Endothelial cell (in vitro differentiated cells): Measurements from ENCODE around the gene CENPN. TPM values are rescaled to one million over a fixed set of nuclear protein-coding genes. Genes with fewer than 3 reads are reported as not detected.

Source experiments
- DNase-seq: peaks from one replicate; pipeline ENCODE4 v3.0.0; 2021; ENCODE audit warnings: low spot score
- H3K27ac Mint-ChIP-seq: one replicate; pipeline ENCODE4 v1.8.0; 2021; ENCODE audit warnings: mixed read lengths, inconsistent platforms; ENCODE audit not compliant: unreplicated experiment
- H3K27me3 Mint-ChIP-seq: one replicate; pipeline ENCODE4 v1.8.0; 2021; ENCODE audit warnings: mild to moderate bottlenecking, moderate library complexity, mixed read lengths, inconsistent platforms; ENCODE audit not compliant: unreplicated experiment
- H3K36me3 Mint-ChIP-seq: one replicate; pipeline ENCODE4 v1.8.0; 2021; ENCODE audit warnings: mild to moderate bottlenecking, low read depth, mixed read lengths, inconsistent platforms; ENCODE audit not compliant: unreplicated experiment
- H3K4me1 Mint-ChIP-seq: one replicate; pipeline ENCODE4 v1.8.0; 2021; ENCODE audit warnings: mild to moderate bottlenecking, mixed read lengths, inconsistent platforms; ENCODE audit not compliant: unreplicated experiment
- H3K4me3 Mint-ChIP-seq: one replicate; pipeline ENCODE4 v1.8.0; 2021; ENCODE audit warnings: mild to moderate bottlenecking, mixed read lengths, inconsistent platforms; ENCODE audit not compliant: unreplicated experiment
- H3K9me3 Mint-ChIP-seq: one replicate; pipeline ENCODE4 v1.8.0; 2021; ENCODE audit warnings: mixed read lengths, inconsistent platforms; ENCODE audit not compliant: unreplicated experiment
- CTCF ChIP-seq: fragments of 200-600 bp; sonication (generic); IDR thresholded peaks from one replicate; pipeline ENCODE4 v1.5.0; 2021; ENCODE audit warnings: antibody characterized with exemption; ENCODE audit not compliant: unreplicated experiment
- total RNA-seq: library from RNA; stranded (reverse); fragmentation: NEBNext Ultra II Directional; extraction: Animal tissue kit (Norgen Biotek cat#: 25700); gene quantifications from one replicate; pipeline ENCODE4 v1.2.1, GENCODE V29; 2021; ENCODE audit not compliant: unreplicated experiment

The CENPN gene
- total RNA-seq, 1 donor from 2014 or later, result 17.0 TPM

GRCh38 chr16:81067166-81067565, 60.2 kb downstream of the CENPN start:
- Mint-ChIP-seq H3K27ac (no peak overlapping the region), H3K4me3 (no peak overlapping the region), H3K9me3 (no peaks in the 10 kb centered on the region), H3K36me3 (no peaks in the 10 kb centered on the region), H3K4me1 (no peaks in the 10 kb centered on the region), H3K27me3 (no peaks in the 10 kb centered on the region)
- DNase-seq, result no peak
- no peak for TF ChIP-seq CTCF

- Mint-ChIP-seq H3K9me3 (no peaks in the 10 kb centered on the region), H3K27me3 (no peaks in the 10 kb centered on the region), H3K27ac (no peak overlapping the region), H3K36me3 (no peaks in the 10 kb centered on the region), H3K4me3 (no peak overlapping the region), H3K4me1 (no peaks in the 10 kb centered on the region)
- TF ChIP-seq CTCF, result no peak
- no peak for DNase-seq
These were observed 62.0 kb downstream of the CENPN start for GRCh38 chr16:81069063-81069462.

GRCh38 chr16:81070979-81071378, 64.0 kb downstream of the CENPN start:
- H3K4me3 Mint-ChIP-seq, result no peak overlapping the region
- DNase-seq, result no peak
- peaks cover 2% of the 10 kb centered on the region for H3K27me3 Mint-ChIP-seq
- H3K36me3 Mint-ChIP-seq, result no peaks in the 10 kb centered on the region
- no peaks in the 10 kb centered on the region for H3K4me1 Mint-ChIP-seq
- H3K9me3 Mint-ChIP-seq, result no peaks in the 10 kb centered on the region
- TF ChIP-seq CTCF, result no peak
- H3K27ac Mint-ChIP-seq, result no peak overlapping the region

GRCh38 chr16:81071805-81072204, 64.8 kb downstream of the CENPN start:
- Mint-ChIP-seq H3K36me3 (no peaks in the 10 kb centered on the region), H3K4me1 (no peaks in the 10 kb centered on the region), H3K9me3 (no peaks in the 10 kb centered on the region), H3K27me3 (peaks cover 2% of the 10 kb centered on the region), H3K4me3 (no peak overlapping the region), H3K27ac (no peak overlapping the region)
- DNase-seq, result no peak
- TF ChIP-seq CTCF, result no peak

- Mint-ChIP-seq H3K9me3 (no peaks in the 10 kb centered on the region), H3K27me3 (peaks cover 2% of the 10 kb centered on the region), H3K4me3 (no peak overlapping the region), H3K27ac (no peak overlapping the region), H3K36me3 (no peaks in the 10 kb centered on the region), H3K4me1 (peaks cover 2% of the 10 kb centered on the region)
- TF ChIP-seq CTCF, result no peak
- DNase-seq, result no peak
These were observed 66.7 kb downstream of the CENPN start for GRCh38 chr16:81073560-81074330.
